H9 (cell line): Measurements from ENCODE around the gene CDR2. TPM values are rescaled to one million over a fixed set of nuclear protein-coding genes. Genes with fewer than 3 reads are reported as not detected.
A peak's percentile ranks its signal among the peaks of the same experiment; 100 is the strongest.

ENCODE experiments used
- DNase-seq: peaks from one replicate; pipeline ENCODE4 v3.0.0-alpha.2; 2017
- H2AFZ ChIP-seq: one replicate; pipeline ENCODE4 v1.6.1; 2013; ENCODE audit warnings: mild to moderate bottlenecking, low read length, control low read depth, moderate library complexity
- H2AK5ac ChIP-seq: 2 replicates; pipeline ENCODE4 v1.6.1; 2013; ENCODE audit warnings: low read length, control low read depth, mixed read lengths; ENCODE audit not compliant: insufficient read length
- H2BK120ac ChIP-seq: one replicate; pipeline ENCODE4 v1.6.1; 2013; ENCODE audit warnings: low read depth, mild to moderate bottlenecking, low read length, control low read depth, inconsistent platforms; ENCODE audit not compliant: poor library complexity, severe bottlenecking
- H2BK12ac ChIP-seq: 2 replicates; pipeline ENCODE4 v1.6.1; 2013; ENCODE audit warnings: low read length, control low read depth, mixed read lengths, low read depth; ENCODE audit not compliant: insufficient read length
- H2BK15ac ChIP-seq: 2 replicates; pipeline ENCODE4 v1.6.1; 2013; ENCODE audit warnings: low read depth, low read length, control low read depth
- H2BK20ac ChIP-seq: one replicate; pipeline ENCODE4 v1.6.1; 2013; ENCODE audit warnings: low read depth, mild to moderate bottlenecking, low read length, control low read depth, inconsistent platforms; ENCODE audit not compliant: poor library complexity, severe bottlenecking
- H2BK5ac ChIP-seq: 2 replicates; pipeline ENCODE4 v1.6.1; 2013; ENCODE audit warnings: low read length, control low read depth, mixed read lengths; ENCODE audit not compliant: insufficient read length
- H3K14ac ChIP-seq: 2 replicates; pipeline ENCODE4 v1.6.1; 2013; ENCODE audit warnings: low read length, control low read depth; ENCODE audit not compliant: insufficient read depth
- H3K18ac ChIP-seq: 2 replicates; pipeline ENCODE4 v1.6.1; 2013; ENCODE audit warnings: low read depth, mild to moderate bottlenecking, mixed read lengths, low read length, control low read depth; ENCODE audit not compliant: insufficient read length
- H3K23ac ChIP-seq: 2 replicates; pipeline ENCODE4 v1.6.1; 2013; ENCODE audit warnings: low read length, control low read depth, mixed read lengths, low read depth; ENCODE audit not compliant: insufficient read length
- H3K23me2 ChIP-seq: 2 replicates; pipeline ENCODE4 v1.6.1; 2013; ENCODE audit warnings: low read depth, mild to moderate bottlenecking, mixed read lengths, low read length, control low read depth; ENCODE audit not compliant: insufficient read length, poor library complexity, severe bottlenecking
- H3K27ac ChIP-seq: 2 replicates; pipeline ENCODE4 v1.5.1; 2013; ENCODE audit warnings: low read length, control low read depth, mixed read lengths, low read depth; ENCODE audit not compliant: insufficient read length
- H3K27me3 ChIP-seq: 2 replicates; pipeline ENCODE4 v1.6.1; 2013; ENCODE audit warnings: low read length, control low read depth, inconsistent platforms; ENCODE audit not compliant: insufficient read depth
- H3K4ac ChIP-seq: 2 replicates; pipeline ENCODE4 v1.6.1; 2013; ENCODE audit warnings: low read depth, mild to moderate bottlenecking, control low read depth, inconsistent platforms, low read length, moderate library complexity
- H3K4me1 ChIP-seq: 2 replicates; pipeline ENCODE4 v1.6.1; 2013; ENCODE audit warnings: low read length, control low read depth, inconsistent platforms; ENCODE audit not compliant: insufficient read depth
- H3K4me2 ChIP-seq: 2 replicates; pipeline ENCODE4 v1.6.1; 2013; ENCODE audit warnings: low read length, control low read depth, mixed read lengths; ENCODE audit not compliant: insufficient read length, insufficient read depth
- H3K56ac ChIP-seq: 2 replicates; pipeline ENCODE4 v1.6.1; 2013; ENCODE audit warnings: low read depth, mild to moderate bottlenecking, mixed read lengths, low read length, control low read depth; ENCODE audit not compliant: insufficient read length
- H3K79me1 ChIP-seq: 2 replicates; pipeline ENCODE4 v1.6.1; 2013; ENCODE audit warnings: low read depth, mild to moderate bottlenecking, moderate library complexity, low read length, control low read depth, inconsistent platforms; ENCODE audit not compliant: insufficient read depth, poor library complexity, severe bottlenecking
- H3K79me2 ChIP-seq: 2 replicates; pipeline ENCODE4 v1.6.1; 2013; ENCODE audit warnings: low read length, control low read depth, inconsistent platforms; ENCODE audit not compliant: insufficient read depth
- H3K9ac ChIP-seq: 2 replicates; pipeline ENCODE4 v1.6.1; 2013; ENCODE audit warnings: low read length, control low read depth, mixed read lengths; ENCODE audit not compliant: insufficient read length; ENCODE audit errors: extremely low read depth
- H3K9me3 ChIP-seq: one replicate; pipeline ENCODE4 v1.6.1; 2013; ENCODE audit warnings: low read depth, low read length, inconsistent platforms; ENCODE audit not compliant: control insufficient read depth
- H3T11ph ChIP-seq: one replicate; pipeline ENCODE4 v1.6.1; 2013; ENCODE audit warnings: mild to moderate bottlenecking, low read length, control low read depth, inconsistent platforms
- H4K20me1 ChIP-seq: one replicate; pipeline ENCODE4 v1.6.1; 2013; ENCODE audit not compliant: control insufficient read depth, insufficient read length, insufficient read depth
- H4K5ac ChIP-seq: 2 replicates; pipeline ENCODE4 v1.6.1; 2013; ENCODE audit warnings: low read depth, mild to moderate bottlenecking, mixed read lengths, low read length, control low read depth; ENCODE audit not compliant: insufficient read length
- H4K8ac ChIP-seq: replicated peaks from 2 replicates; pipeline ENCODE4 v1.6.1; 2013; ENCODE audit warnings: low read length, control low read depth, mixed read lengths, low read depth; ENCODE audit not compliant: insufficient read length
- H4K91ac ChIP-seq: 2 replicates; pipeline ENCODE4 v1.6.1; 2013; ENCODE audit warnings: low read depth, mild to moderate bottlenecking, moderate library complexity, mixed read lengths, low read length, control low read depth; ENCODE audit not compliant: insufficient read length
- H3K27ac Mint-ChIP-seq, 3 experiments: 2 replicates in 2 of 3; 3 replicates in 1 of 3; pipeline ENCODE4 v1.8.0; 2020 to 2021; ENCODE audit warnings: mixed read lengths in 3 of 3, mild to moderate bottlenecking in 1 of 3, moderate library complexity in 1 of 3
- H3K27me3 Mint-ChIP-seq: 2 replicates; pipeline ENCODE4 v1.8.0; 2021; ENCODE audit warnings: low read depth, mild to moderate bottlenecking, moderate library complexity, mixed read lengths
- H3K36me3 Mint-ChIP-seq, 3 experiments: 2 replicates in 2 of 3; 3 replicates in 1 of 3; pipeline ENCODE4 v1.8.0; 2020 to 2021; ENCODE audit warnings: low read depth in 3 of 3, mixed read lengths in 3 of 3; ENCODE audit not compliant: insufficient read depth in 1 of 3
- H3K4me1 Mint-ChIP-seq, 2 experiments: 2 replicates each; pipeline ENCODE4 v1.8.0; 2020; ENCODE audit warnings: mixed read lengths in 2 of 2
- H3K4me3 Mint-ChIP-seq, 2 experiments: 2 replicates in 1 of 2; 3 replicates in 1 of 2; pipeline ENCODE4 v1.8.0; 2020 to 2021; ENCODE audit warnings: mild to moderate bottlenecking in 2 of 2, mixed read lengths in 2 of 2, moderate library complexity in 1 of 2
- H3K9me3 Mint-ChIP-seq, 2 experiments: 2 replicates in 1 of 2; 3 replicates in 1 of 2; pipeline ENCODE4 v1.8.0; 2020; ENCODE audit warnings: mild to moderate bottlenecking in 2 of 2, mixed read lengths in 2 of 2, moderate library complexity in 1 of 2
- WGBS: extraction: QIAGEN DNeasy Blood & Tissue Kit; methylation state at CpG from one replicate; pipeline ENCODE4 v1.1.7; 2013; ENCODE audit warnings: missing lambda C conversion rate, low lambda C conversion rate, mixed read lengths; ENCODE audit not compliant: insufficient read length; ENCODE audit errors: extremely low coverage; 5-methylcytosine and 5-hydroxymethylcytosine counted together
- total RNA-seq: library from RNA; stranded (reverse); gene quantifications from 2 replicates; pipeline ENCODE4 v1.2.1, GENCODE V29; 2021
- TF ChIP-seq, protein P1 (sequence below): fragments of 200-600 bp; sonication (generic); conservative IDR thresholded peaks from 3 replicates; pipeline ENCODE4 v1.8.0; 2021; ENCODE audit warnings: antibody characterized with exemption, mild to moderate bottlenecking

The CDR2 gene
- total RNA-seq, 1 experiment from 2014 or later, result 33.4 TPM

GRCh38 chr16:22318690-22319358, 55.6 kb downstream of the CDR2 start:
- H3K27ac Mint-ChIP-seq, result no peak overlapping the region
- no peak overlapping the region for H4K91ac ChIP-seq
- no peak overlapping the region for H3K4me3 Mint-ChIP-seq

More at GRCh38 chr16:22318690-22319358, 55.6 kb downstream of the CDR2 start:
- no peaks in the 10 kb centered on the region for H3K27me3 Mint-ChIP-seq
- H2BK12ac ChIP-seq, result no peak overlapping the region
- H3K56ac ChIP-seq, result no peak overlapping the region
- no peak overlapping the region for H2BK15ac ChIP-seq
- H2BK5ac ChIP-seq, result no peak overlapping the region
- no peaks in the 10 kb centered on the region for H3K23me2 ChIP-seq
- H3K18ac ChIP-seq, result no peak overlapping the region
- DNase-seq, result peak; percentile 71
- H4K8ac ChIP-seq, result no peak overlapping the region
- TF ChIP-seq, protein P1, sequence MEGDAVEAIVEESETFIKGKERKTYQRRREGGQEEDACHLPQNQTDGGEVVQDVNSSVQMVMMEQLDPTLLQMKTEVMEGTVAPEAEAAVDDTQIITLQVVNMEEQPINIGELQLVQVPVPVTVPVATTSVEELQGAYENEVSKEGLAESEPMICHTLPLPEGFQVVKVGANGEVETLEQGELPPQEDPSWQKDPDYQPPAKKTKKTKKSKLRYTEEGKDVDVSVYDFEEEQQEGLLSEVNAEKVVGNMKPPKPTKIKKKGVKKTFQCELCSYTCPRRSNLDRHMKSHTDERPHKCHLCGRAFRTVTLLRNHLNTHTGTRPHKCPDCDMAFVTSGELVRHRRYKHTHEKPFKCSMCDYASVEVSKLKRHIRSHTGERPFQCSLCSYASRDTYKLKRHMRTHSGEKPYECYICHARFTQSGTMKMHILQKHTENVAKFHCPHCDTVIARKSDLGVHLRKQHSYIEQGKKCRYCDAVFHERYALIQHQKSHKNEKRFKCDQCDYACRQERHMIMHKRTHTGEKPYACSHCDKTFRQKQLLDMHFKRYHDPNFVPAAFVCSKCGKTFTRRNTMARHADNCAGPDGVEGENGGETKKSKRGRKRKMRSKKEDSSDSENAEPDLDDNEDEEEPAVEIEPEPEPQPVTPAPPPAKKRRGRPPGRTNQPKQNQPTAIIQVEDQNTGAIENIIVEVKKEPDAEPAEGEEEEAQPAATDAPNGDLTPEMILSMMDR, result peak; percentile 79
- no peak overlapping the region for H2AFZ ChIP-seq
- H3K4me1 Mint-ChIP-seq, result no peaks in the 10 kb centered on the region; a peak in 1 of 4 replicates
- no peak overlapping the region for H3K23ac ChIP-seq
- no peaks in the 10 kb centered on the region for H3K9me3 Mint-ChIP-seq
- H4K20me1 ChIP-seq, result no peaks in the 10 kb centered on the region
- H3K4ac ChIP-seq, result no peak overlapping the region
- H3T11ph ChIP-seq, result no peak overlapping the region
- no peak overlapping the region for H3K9ac ChIP-seq
- H3K4me2 ChIP-seq, result no peak overlapping the region
- H3K27me3 ChIP-seq, result no peaks in the 10 kb centered on the region
- H3K14ac ChIP-seq, result no peak overlapping the region
- H3K79me2 ChIP-seq, result no peaks in the 10 kb centered on the region
- no peaks in the 10 kb centered on the region for H3K4me1 ChIP-seq
- H3K36me3 Mint-ChIP-seq, result peaks cover 33 to 80% (median 63%) of the 10 kb centered on the region in 3 experiments
- peaks cover 2% of the 10 kb centered on the region for H3K79me1 ChIP-seq
- no peak overlapping the region for H4K5ac ChIP-seq
- H3K27ac ChIP-seq, result no peak overlapping the region
- H2BK20ac ChIP-seq, result no peak overlapping the region
- H3K9me3 ChIP-seq, result no peaks in the 10 kb centered on the region
- no peak overlapping the region for H2BK120ac ChIP-seq
- WGBS, result no CpG with 5 or more reads among the region's 18 CpGs
- H2AK5ac ChIP-seq, result no peak overlapping the region
